Uterus (tissue), 4 donors: ENCODE data around the gene VGF. TPM values are rescaled to one million over a fixed set of nuclear protein-coding genes. Genes with fewer than 3 reads are reported as not detected.
"Not testable (repeated sequence)": the region's sequence is repeated elsewhere in the genome, so short reads cannot be mapped to it uniquely, and the experiment has no call there.

ENCODE experiments used
- DNase-seq, 2 donors: peaks; one replicate each; pipeline ENCODE4 v3.0.0-alpha.2; 2019 to 2020
- H3K27ac ChIP-seq, 2 donors: fragments of 200-600 bp; sonication (generic); 1 replicate in 1 of 2; 2 replicates in 1 of 2; pipeline ENCODE4 v1.5.1; 2016 to 2018
- H3K27me3 ChIP-seq, 2 donors: fragments of 200-600 bp; sonication (generic); one replicate each; pipeline ENCODE4 v1.5.1; 2018 to 2019; ENCODE audit warnings: control low read depth in 1 of 2
- H3K36me3 ChIP-seq, 2 donors: fragments of 200-600 bp; sonication (generic); one replicate each; pipeline ENCODE4 v1.5.1; 2019; ENCODE audit warnings: control low read depth in 1 of 2
- H3K4me1 ChIP-seq, 2 donors: fragments of 200-600 bp; sonication (generic); one replicate each; pipeline ENCODE4 v1.5.1; 2018 to 2019; ENCODE audit warnings: control low read depth in 1 of 2
- H3K4me3 ChIP-seq, 2 donors: fragments of 200-600 bp; sonication (generic); 1 replicate in 1 of 2; 2 replicates in 1 of 2; pipeline ENCODE4 v1.5.1; 2018 to 2019; ENCODE audit warnings: mild to moderate bottlenecking in 1 of 2
- H3K9me3 ChIP-seq, 2 donors: fragments of 200-600 bp; sonication (generic); one replicate each; pipeline ENCODE4 v1.5.1; 2019; ENCODE audit warnings: control low read depth in 1 of 2
- POLR2A ChIP-seq, 2 donors: fragments of 450-650 bp; IDR thresholded peaks; one replicate each; pipeline ENCODE4 v1.6.1; 2016; ENCODE audit warnings: antibody characterized with exemption in 2 of 2, mild to moderate bottlenecking in 1 of 2, moderate library complexity in 1 of 2
- intact Hi-C: fragments of 100-400 bp; cut with DNase I; formaldehyde crosslinking; loops from one replicate; pipeline ENCODE4 v1.15.1; 2023; ENCODE audit warnings: low total_unique reads
- total RNA-seq, 4 donors: library from RNA; depleted of rRNA in 3 of 4; stranded (reverse); fragments of >200 nt in 3 of 4; gene quantifications; one replicate each; pipeline versions ENCODE4 v1.1.0 to v1.2.4, GENCODE V29; 2014 to 2023
- TF ChIP-seq, protein P1 (sequence below), 4 experiments: fragments of 200-600 bp in 2 of 4; fragments of 450-650 bp in 2 of 4; sonication (generic) in 2 of 4; IDR thresholded peaks; one replicate each; pipeline ENCODE4 v1.5.1; 2016 to 2019; ENCODE audit warnings: antibody characterized with exemption in 4 of 4, mild to moderate bottlenecking in 2 of 4, moderate library complexity in 1 of 4
- donor health status: DM: yes; HTN: yes; CAD: no.

Gene VGF
- total RNA-seq, 4 donors from 2014 or later, result 0.14 TPM; not detected in 3

- Histone ChIP-seq H3K4me3 (no peak overlapping the region), H3K36me3 (no peaks in the 10 kb centered on the region), H3K27me3 (peaks cover 0 to 12% of the 10 kb centered on the region in 2 donors), H3K9me3 (no peaks in the 10 kb centered on the region), H3K27ac (no peak overlapping the region), H3K4me1 (peaks cover 0 to 4% of the 10 kb centered on the region in 2 donors)
- DNase-seq, result no peak
- intact Hi-C loops, result no loop called here
- TF ChIP-seq, protein P1, sequence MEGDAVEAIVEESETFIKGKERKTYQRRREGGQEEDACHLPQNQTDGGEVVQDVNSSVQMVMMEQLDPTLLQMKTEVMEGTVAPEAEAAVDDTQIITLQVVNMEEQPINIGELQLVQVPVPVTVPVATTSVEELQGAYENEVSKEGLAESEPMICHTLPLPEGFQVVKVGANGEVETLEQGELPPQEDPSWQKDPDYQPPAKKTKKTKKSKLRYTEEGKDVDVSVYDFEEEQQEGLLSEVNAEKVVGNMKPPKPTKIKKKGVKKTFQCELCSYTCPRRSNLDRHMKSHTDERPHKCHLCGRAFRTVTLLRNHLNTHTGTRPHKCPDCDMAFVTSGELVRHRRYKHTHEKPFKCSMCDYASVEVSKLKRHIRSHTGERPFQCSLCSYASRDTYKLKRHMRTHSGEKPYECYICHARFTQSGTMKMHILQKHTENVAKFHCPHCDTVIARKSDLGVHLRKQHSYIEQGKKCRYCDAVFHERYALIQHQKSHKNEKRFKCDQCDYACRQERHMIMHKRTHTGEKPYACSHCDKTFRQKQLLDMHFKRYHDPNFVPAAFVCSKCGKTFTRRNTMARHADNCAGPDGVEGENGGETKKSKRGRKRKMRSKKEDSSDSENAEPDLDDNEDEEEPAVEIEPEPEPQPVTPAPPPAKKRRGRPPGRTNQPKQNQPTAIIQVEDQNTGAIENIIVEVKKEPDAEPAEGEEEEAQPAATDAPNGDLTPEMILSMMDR (IDR thresholded peaks at IDR 0.05), result no peak
- TF ChIP-seq POLR2A (IDR thresholded peaks at IDR 0.05), result no peak
Measured at GRCh38 chr7:101201695-101202602, 36.6 kb upstream of the VGF start.

GRCh38 chr7:101200862-101201599, 35.7 kb upstream of the VGF start, which contains the start of gene MOGAT3:
MOGAT3 (minus strand) TSS chr7:101201036; CDS start chr7:101200854, 182 bp downstream.
- H3K9me3 ChIP-seq, result no peaks in the 10 kb centered on the region
- no peak for DNase-seq
- peaks cover 0 to 12% of the 10 kb centered on the region in 2 donors for H3K27me3 ChIP-seq
- peaks cover 0 to 4% of the 10 kb centered on the region in 2 donors for H3K4me1 ChIP-seq
- no peak within 1 kb of the TSS for H3K27ac ChIP-seq
- TF ChIP-seq POLR2A (IDR thresholded peaks at IDR 0.05), result no peak
- TF ChIP-seq, protein P1 (IDR thresholded peaks at IDR 0.05), result no peak
- intact Hi-C loops, result no loop called here
- H3K36me3 ChIP-seq, result no peaks in the 10 kb centered on the region
- H3K4me3 ChIP-seq, result no peak within 1 kb of the TSS

DNA sequence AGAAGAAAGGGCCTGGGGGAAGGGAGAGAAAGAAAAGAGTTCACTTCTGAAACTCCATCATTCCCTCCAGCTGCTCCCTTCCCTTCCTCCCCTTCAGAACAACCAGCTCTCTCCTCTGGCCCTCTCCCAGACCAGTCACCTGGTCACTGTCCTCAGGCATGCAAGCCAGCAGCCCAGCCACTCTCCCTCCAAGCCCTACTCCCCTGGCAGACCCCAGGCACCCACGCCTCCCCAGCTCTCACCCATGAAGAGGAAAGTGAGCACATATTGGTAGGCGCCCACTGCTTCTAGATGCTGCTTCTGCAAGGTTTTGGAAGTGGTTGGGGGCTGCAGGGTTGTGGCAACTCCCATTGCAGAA, 35.1 kb upstream of the VGF start:
- Histone ChIP-seq H3K36me3 (no peaks in the 10 kb centered on the region), H3K27me3 (peaks cover 0 to 12% of the 10 kb centered on the region in 2 donors), H3K4me1 (peaks cover 0 to 4% of the 10 kb centered on the region in 2 donors), H3K4me3 (no peak overlapping the region), H3K27ac (no peak overlapping the region), H3K9me3 (no peaks in the 10 kb centered on the region)
- no peak for TF ChIP-seq POLR2A (IDR thresholded peaks at IDR 0.05)
- TF ChIP-seq, protein P1 (IDR thresholded peaks at IDR 0.05), result no peak
- DNase-seq, result no peak
- intact Hi-C loops, result no loop called here

DNA sequence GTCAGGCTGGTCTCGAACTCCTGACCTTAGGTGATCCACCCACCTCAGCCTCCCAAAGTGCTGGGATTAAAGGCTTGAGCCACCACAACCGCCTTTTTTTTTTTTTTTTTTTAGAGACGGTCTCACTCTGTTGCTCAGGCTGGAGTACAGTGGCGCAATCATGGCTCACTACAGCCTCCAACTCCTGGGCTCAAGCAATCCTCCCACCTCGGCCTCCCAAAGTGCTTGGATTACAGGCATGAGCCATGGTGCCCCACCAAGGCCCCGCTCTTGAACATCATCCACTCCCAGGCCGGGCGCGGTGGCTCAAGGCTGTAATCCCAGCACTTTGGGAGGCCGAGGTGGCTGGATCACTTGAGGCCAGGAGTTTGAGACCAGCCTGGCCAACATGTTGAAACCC, 34.2 kb upstream of the VGF start:
- H3K27ac ChIP-seq, H3K4me3 ChIP-seq, H3K36me3 ChIP-seq, H3K4me1 ChIP-seq, intact Hi-C loops, DNase-seq, H3K9me3 ChIP-seq: not testable (repeated sequence)
- H3K27me3 ChIP-seq, result peaks cover 0 to 12% of the 10 kb centered on the region in 2 donors

GRCh38 chr7:101198476-101198875, 33.1 kb upstream of the VGF start:
- Histone ChIP-seq H3K4me3 (no peak overlapping the region), H3K36me3 (no peaks in the 10 kb centered on the region), H3K27me3 (peaks cover 0 to 12% of the 10 kb centered on the region in 2 donors), H3K9me3 (no peaks in the 10 kb centered on the region), H3K27ac (no peak overlapping the region), H3K4me1 (peaks cover 0 to 4% of the 10 kb centered on the region in 2 donors)
- TF ChIP-seq POLR2A (IDR thresholded peaks at IDR 0.05), result no peak
- TF ChIP-seq, protein P1 (IDR thresholded peaks at IDR 0.05), result no peak
- DNase-seq, result no peak
- intact Hi-C loops, result no loop called here
